DLD1 (cell line): Measurements from ENCODE around the gene MCU.
"Not testable (repeated sequence)": the region's sequence is repeated elsewhere in the genome, so short reads cannot be mapped to it uniquely, and the experiment has no call there.

Experiments used
- in situ Hi-C: cut with HindIII; loops from 2 replicates; pipeline ENCODE4 v1.10.0; 2017; ENCODE audit warnings: low sequenced_read_pairs

MCU gene

DNA sequence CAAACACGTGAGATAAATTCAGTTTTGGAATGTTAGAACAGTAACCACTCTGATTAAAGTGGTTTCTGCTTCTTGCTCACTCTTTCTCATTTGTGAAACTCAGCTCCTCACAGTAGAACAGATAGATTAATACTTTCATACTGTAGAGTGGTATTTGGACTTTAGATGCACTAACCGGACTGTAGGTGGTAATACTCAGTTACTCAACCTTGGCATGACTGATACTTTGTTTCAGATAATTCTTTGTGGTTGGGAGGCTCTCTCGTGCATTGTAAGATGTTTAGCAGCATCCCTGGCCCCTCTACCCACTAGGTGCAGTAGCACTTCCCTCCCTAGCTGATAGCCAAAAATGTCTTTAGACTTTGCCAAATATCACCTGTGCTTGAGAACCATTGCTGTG, 37.6 kb downstream of the MCU start:
- in situ Hi-C loops: no loop called here

DNA sequence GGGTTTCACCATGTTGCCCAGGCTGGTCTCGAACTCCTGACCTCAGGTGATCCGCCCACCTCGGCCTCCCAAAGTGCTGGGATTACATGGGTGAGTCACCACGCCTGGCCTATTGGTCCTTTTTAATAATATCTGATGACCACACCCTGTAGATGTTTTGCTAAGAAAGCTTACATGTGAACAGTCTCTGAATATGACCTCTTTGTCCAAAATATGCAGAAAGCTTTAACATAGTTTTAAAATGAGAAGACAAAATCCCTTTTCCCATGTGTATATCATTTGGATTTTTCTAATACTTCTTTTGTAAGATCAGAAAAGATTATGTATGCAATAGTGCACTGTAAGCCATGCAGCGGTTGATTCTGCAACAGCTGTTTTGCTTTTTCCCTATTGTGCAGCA, 38.5 kb downstream of the MCU start:
- in situ Hi-C loops: no loop called here

DNA sequence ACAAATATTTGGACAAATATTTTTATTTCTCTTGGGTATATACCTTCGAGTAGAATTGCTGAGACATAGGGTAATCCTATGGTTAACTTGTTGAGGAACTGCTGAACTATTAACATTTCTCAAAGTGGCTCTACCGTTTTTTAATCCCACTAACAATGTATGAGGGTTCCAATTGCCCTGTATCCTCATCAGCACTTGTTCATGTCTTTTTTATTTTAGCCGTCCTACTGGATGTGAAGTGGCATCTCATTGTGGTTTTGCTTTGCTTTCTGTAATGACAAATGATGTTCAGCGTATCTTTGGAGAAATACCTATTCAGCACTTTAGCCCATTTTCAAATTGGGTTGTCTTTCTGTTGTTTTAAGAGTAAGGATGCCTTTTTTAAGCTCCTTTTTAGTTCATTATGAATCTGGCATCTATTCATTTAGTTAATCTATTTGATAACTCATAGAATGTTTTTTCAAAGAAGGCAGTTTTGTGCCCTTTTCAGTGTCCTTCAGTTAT, 40.0 kb downstream of the MCU start:
- in situ Hi-C loops: no loop called here

DNA sequence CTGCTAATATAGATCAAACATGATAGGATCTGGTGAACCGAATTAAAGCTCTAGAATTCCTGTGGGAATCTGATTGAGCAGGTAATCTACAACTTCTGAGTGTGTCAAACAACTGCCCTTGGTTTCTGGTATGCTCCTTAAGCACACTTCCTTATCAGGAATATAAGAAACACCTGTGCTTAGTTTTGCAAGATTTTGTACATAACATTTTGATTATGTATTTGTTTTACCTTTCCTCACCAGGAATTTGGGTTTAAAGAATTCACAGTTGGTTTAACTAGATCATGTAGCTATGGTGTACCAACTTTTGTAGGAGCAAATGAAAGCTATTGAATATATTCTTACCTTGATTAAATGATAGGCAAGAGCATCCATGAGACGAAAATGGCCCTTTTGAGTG, 40.6 kb downstream of the MCU start:
- in situ Hi-C loops: no loop called here

DNA sequence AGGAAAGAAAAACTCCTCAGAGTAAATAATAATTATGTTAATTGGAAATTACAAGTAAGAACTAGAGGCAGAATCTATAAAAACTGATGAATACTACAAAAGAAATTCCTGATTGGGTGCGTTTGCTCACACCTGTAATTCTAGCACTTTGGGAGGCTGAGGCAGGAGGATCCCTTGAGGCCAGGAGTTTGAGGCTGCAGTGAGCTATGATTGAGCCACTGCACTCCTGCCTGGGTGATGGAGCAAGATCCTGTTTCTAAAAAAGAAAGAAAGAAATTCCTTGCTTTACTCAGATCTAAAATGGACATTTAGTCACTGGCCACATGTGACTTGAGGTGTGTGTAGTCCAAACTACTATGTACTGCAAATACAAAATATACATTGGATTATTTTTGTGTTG, 42.0 kb downstream of the MCU start:
- in situ Hi-C loops: no loop called here

DNA sequence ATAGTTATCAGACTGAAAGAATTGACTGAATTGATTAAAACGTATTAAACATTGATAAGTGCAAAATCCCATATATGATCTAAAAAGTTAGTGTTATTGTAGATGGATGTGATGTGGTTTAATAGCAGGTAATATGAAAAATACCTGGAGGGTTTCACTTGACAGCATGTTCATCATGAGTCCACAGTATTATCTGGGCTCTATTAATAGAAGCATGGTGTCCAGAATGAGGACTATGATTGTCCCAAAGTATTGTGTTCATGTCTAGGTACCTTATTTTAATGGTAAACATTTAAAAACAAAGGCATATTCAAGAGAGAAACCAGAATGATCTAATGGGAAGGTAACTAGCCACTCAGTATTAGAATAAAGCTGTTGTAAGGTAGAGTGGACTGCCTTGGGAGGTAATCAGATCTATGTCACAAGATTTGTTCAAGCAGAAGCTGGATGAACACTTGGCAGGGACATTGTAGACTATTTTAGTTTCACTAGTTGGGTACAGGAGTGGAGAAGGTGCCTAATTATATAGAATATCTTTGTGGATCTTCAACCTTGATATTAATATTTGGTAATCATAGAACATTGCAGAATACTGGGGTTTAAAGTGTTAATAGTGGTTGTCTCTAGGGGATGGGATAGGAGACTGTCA, 43.5 kb downstream of the MCU start:
- in situ Hi-C loops: no loop called here

DNA sequence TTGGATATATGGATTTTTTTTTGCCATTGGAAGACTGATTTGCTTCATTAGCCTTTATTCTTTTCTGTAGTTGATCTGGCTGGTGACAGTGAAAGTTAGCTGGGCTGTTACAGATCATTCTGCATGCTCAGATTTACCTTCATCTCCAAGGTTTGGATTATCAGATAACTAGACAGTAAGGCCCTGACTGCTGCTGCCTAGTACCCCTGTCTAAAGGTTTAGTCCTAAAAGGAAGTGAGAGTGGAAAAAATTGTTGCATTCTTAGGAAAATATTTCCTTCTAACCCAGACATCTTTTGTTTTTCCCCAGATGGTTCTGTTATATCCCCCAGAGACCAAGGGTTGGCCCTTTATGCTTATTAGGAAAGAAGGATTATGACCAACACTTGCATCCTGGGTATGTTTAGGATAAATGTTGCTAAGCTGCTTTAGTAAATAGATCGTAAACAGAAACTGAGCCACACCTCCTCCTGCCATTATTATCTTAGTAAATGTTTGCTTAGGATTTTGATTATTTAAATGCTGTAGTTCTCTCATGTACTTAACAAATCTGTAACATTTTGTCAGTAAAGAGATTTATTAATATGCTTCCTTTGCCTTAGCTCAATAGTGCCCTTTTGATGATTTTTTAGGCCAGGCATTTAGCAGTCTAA, 44.4 kb downstream of the MCU start:
- in situ Hi-C loops: no loop called here

DNA sequence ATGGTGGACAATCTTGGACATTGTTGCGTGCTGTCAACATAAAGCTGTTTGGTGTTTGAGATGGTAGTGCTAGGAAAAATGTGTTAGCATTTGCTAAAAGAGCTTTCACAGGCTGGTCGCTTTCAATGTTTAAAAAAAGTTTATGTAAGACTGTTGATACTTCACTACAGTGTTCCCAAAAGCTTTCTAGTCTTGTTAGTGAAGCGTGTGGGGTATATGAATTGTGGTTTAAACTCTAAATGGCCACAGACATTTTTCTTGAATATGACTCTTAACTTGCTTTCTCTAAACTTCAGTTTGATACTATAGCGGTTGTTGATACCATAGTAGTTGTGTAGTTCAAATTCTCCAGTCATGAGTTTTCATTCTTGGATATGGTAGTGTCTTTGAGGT, 44.9 kb downstream of the MCU start:
- in situ Hi-C loops: no loop called here

DNA sequence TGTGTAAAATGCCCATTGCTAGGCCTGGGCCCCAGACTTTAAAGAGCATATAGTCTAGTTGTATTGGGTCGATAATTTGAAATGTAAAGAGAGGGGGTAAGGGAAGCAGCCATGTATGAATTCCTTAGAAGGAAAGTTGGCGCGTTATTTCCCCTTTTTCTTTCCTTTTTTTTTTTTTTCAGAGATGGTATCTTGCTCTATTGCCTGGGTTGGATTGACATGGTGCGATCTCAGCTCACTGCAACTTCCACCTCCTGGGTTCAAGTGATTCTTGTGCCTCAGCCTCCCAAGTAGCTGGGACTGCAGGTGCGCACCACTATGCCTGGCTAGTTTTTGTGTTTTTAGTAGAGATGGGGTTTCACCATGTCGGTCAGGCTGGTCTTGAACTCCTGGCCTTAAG, 45.4 kb downstream of the MCU start:
- in situ Hi-C loops: not testable (repeated sequence)

DNA sequence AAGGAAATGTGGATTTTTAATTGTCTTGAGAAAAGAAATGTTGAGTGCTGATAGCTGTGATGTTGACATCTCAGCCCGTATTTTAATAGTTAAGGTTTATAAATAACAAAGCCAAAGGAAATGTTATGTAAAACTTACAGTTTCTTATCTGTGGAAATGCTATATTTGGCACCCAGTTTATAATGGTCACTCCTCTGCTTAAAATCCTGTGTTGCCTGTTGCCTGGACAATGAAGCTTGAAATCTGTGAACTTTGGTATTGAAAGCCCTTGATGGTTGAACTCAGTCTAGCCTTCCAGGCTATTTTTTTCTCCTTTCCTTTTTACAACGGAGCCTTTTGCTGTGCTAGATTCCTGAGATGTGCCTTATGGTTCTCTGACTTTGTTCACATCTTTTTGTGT, 46.5 kb downstream of the MCU start:
- in situ Hi-C loops: no loop called here

DNA sequence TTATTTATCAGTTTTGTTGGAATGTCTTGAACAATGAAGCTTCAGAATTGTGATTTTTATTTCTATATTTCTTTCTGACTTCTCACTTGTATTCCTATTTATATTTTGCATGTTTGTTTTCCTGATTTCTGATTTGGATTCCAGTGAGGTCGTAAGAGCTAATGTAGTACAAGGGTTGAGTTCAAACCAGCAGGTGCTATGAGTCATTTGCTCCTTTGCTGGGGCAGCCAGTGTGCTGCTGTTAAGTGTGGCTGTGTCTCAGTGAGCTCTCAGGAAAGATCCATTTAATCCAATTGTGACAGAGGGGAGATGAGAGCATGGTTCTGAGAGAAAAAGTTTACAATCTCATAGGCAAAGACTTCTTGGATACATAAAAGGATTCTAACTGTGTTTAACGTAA, 48.6 kb downstream of the MCU start:
- in situ Hi-C loops: no loop called here

DNA sequence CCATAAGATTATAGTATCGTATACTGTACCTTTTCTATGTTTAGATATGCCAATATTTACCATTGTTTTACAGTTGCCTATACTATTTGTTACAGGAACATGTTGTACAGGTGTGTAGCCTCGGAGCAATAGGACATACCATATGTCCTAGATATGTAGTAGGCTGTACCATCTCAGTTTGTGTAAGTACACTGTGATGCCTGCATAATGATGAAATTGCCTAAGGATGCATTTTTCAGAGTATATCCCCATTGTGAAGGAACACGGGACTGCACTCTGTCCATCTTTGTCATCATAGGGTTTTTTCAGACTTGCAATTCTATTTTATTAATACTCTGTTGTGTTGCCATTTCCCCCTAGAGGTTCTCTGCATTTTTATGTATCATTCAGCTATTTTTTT, 50.1 kb downstream of the MCU start:
- in situ Hi-C loops: no loop called here

DNA sequence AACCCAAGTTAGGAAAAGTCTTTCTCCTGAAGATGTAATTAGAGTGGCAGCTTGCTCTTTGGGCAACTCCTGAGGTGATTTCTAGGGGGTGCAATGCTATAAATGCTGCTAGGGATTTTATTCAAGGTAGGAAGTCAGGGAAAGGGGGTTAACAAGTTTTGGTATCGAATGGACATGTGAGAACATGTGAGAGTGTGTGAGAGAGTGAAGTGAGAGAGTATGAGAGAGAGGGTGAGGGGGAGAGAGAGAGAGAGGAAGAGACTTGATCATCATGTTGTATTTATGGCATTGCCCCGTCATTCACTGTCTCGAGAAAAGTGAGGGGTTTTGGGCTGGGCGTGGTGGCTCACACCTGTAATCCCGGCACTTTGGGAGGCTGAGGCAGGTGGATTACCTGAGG, 50.9 kb downstream of the MCU start:
- in situ Hi-C loops: no loop called here

DNA sequence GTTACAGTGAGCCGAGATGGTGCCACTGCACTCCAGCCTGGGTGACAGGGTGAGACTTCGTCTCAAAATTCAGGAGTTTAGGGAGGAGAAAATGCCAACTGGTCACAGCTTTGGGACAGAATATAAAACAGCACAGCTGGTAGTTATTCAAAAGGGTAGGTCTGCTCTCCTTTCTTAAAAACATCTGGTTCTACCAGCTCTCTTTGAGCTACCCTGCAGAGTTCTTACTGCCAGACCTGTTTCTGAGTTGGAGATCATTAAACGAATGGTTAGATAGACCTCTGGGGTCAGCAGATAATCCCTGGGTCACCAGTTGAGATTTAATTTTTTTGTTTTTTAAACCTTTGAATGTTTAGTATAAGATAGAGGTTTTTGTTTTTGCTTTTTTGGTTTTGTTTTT, 52.6 kb downstream of the MCU start:
- in situ Hi-C loops: no loop called here

DNA sequence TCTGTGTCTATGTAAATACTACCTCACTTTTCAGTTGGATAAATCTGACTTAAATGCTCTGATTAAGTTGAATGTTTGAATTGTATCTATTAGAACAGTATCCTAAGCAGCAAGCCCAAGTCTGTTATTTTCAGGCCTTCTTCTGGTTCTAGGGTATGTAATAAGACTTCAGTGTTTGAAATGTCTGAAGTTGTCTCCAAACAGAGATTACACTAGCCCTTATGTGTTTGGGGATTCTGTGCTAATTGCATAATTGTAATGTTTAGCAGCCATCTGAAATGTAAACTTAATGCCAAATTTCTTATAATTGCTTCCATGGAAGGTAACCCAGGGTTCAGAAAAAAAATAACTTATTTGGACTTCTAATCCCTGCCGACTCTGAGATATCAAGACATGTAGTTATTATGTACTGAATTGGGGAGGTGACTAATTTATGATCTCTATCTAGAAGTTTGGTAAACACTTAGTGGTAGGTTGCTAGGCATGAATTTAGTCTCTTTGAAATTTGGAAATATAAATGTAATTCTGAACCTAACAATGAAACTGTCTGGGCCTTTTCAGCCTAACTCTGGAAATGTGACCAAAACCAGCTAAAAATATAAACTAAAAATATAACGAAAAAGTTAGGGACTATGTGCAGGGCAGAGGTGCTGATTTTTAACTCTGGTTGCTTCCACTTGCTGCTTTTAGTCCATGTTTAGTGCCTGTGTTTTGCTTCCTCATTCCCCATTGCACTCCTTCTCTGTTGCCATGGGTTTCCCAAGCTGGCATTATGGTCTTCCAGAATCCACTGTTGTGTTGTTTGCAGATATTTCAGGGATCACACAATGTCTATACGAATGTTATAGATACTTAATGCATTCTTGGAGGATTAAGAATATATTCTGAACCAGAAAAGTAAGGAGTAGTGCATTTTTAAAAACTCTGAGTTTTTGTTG, 54.8 kb downstream of the MCU start:
- in situ Hi-C loops: no loop called here

DNA sequence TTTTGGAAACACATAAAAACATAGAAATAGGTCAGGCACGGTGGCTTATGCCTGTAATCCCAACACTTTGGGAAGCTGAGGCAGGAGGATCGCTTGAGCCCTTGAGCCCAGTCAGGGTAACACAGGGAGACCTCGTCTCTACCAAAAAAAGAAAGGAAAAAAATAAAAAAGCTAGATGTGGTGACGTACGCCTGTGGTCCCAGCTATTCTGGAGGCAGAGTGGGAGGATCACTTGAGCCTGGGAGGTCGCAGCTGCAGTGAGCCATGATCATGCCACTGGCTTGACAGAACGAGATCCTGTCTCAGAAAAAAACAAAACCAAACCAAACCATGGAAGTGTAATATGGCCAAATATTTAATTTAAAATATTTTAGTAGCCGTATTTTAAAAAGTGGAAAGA, 55.6 kb downstream of the MCU start:
- in situ Hi-C loops: no loop called here

DNA sequence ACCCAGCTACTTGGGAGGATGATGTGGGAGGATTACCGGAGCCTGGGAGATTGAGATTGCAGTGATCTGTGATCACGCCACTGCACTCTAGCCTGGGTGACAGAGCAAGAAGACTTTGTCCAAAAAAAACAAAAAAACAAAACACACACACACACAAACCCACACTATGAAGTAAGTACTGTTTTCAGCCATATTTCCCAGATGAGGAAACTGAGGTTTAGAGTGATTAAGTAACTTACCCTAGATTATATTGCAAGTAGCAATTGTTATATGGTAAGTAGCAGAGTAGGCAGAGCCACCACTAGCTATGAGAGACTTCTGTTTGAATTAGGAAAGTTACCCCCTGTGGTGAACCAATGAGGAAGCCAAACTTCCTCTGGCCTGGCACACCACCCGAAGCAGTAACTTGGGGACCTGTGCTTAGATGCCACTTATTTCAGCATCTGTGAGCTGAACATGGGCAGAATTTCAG, 61.9 kb downstream of the MCU start:
- in situ Hi-C loops: no loop called here

DNA sequence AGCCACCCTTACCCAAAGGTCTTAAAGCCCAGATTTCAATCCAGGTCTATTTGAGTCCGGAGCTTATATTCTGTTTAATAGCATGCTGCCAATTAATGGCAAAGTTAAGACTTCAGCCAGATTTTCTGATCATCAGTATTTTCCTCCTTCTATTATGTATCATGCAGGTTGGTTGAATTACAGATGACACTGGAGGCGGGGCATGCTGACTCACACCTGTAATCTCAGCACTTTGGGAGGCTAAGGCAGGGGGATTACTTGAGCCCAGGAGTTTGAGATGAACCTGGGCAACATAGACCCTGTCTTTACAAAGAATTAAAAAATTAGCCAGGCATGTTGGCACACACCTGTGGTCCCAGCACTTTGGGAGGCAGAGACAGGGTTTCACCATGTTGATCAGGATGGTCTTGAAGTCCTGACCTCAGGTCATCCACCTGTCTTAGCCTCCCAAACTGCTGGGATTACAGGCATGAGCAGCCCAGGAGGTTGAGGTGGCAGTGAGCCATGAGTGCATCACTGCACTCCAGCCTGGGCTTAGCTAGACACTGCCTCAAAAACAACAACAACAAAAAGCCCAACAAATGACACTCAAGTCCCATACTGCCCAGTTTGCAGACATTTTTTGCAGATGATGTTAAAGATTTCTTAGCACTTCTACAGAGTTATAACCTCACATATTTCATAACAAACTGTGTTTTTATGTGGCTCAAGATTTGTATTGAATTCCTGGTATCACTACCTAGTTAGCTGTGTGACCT, 62.5 kb downstream of the MCU start:
- in situ Hi-C loops: no loop called here

DNA sequence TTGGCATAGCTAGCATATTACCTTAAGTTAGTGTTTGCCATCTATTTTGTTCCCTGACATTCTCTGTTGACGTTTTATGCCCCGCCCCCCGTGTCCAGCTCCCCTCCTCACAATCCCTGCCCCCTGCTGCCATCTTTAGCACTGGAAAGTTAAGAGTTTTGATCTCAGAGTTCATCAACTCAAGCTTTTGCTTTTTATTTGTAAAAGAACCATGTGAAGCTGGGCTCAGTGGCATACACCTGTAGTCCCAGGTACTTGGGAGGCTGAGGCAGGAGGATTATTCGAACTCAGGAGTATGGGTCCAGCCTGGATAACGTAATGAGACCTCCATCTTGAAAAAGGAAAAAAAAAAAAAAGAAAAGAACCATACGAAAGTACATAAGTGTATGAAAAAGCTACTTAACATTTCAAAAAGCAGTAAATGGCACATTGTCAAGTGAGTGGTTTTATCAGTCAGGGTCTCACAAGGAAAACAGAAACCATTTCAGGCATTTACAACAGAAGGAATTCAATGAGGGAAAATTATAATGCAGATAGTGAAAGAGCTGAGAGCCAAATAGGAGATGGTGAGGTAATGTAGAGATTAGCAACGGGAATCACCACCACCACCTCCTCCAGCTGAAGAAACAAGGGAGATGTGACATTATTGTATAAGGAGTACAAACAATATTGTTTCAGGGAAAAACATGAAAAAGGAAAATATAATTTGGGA, 64.9 kb downstream of the MCU start:
- in situ Hi-C loops: no loop called here

DNA sequence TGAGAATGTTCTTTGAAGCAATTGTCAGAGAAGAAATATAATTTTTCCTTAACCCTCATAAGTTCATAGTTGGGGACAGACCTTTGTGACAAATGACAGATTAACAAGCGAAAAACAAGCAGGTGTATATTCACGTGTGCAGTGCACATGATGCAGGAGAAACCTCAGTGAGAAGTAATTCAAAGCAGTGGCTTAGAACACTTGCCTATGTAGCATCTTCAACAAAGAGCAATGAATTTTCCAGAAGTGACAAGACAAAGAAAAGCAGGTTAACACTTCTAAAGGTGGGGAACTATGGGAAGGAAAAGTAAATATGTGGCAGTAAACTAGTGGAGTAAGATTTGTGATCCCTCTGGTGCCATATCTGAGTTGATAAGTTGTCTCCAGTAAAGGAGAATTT, 65.8 kb downstream of the MCU start:
- in situ Hi-C loops: no loop called here
